Thoracic aorta (tissue), 2 donors: ENCODE measurements around the gene MAEA. TPM values are rescaled to one million over a fixed set of nuclear protein-coding genes. Genes with fewer than 3 reads are reported as not detected.
A peak's percentile ranks its signal among the peaks of the same experiment; 100 is the strongest.
"Not testable (repeated sequence)": the region's sequence is repeated elsewhere in the genome, so short reads cannot be mapped to it uniquely, and the experiment has no call there.

Source experiments
- ATAC-seq: fragments of 150-250 bp; one replicate; pipeline ENCODE4 v1.8.0; 2017; ENCODE audit warnings: low read depth; ENCODE audit not compliant: insufficient number of reproducible peaks, low FRiP score
- DNase-seq: peaks from one replicate; pipeline ENCODE4 v3.0.0-alpha.2; 2020; ENCODE audit warnings: low spot score
- H3K27ac ChIP-seq, 2 donors: fragments of 200-600 bp; sonication (generic); 1 replicate in 1 of 2; 2 replicates in 1 of 2; pipeline ENCODE4 v1.5.1; 2016; ENCODE audit warnings: mild to moderate bottlenecking in 2 of 2, moderate library complexity in 2 of 2
- H3K27me3 ChIP-seq: fragments of 200-600 bp; sonication (generic); replicated peaks from 2 replicates; pipeline ENCODE4 v1.6.0; 2016; ENCODE audit warnings: mild to moderate bottlenecking; ENCODE audit not compliant: insufficient read depth
- H3K36me3 ChIP-seq: fragments of 200-600 bp; sonication (generic); one replicate; pipeline ENCODE4 v1.5.1; 2016
- H3K4me1 ChIP-seq, 2 donors: fragments of 200-600 bp; sonication (generic); 1 replicate in 1 of 2; 2 replicates in 1 of 2; pipeline versions ENCODE4 v1.5.1 to v1.6.0; 2016; ENCODE audit warnings: low read depth in 2 of 2, mild to moderate bottlenecking in 1 of 2; ENCODE audit not compliant: control insufficient read depth in 1 of 2
- H3K4me3 ChIP-seq: fragments of 200-600 bp; sonication (generic); 2 replicates; pipeline ENCODE4 v1.5.1; 2016; ENCODE audit warnings: mild to moderate bottlenecking
- H3K9me3 ChIP-seq: fragments of 200-600 bp; sonication (generic); 2 replicates; pipeline ENCODE4 v1.5.1; 2016
- total RNA-seq, 2 donors: library from RNA; depleted of rRNA; stranded (reverse); fragments of >200 nt; gene quantifications; one replicate each; pipeline versions ENCODE4 v1.1.0 to v1.2.3, GENCODE V29; 2016
- TF ChIP-seq, protein P1 (sequence below): fragments of 200-600 bp; sonication (generic); IDR thresholded peaks from one replicate; pipeline ENCODE4 v1.5.1; 2019; ENCODE audit warnings: antibody characterized with exemption

Gene MAEA
- total RNA-seq, 2 donors from 2014 or later = 53.7 to 83.8 TPM

DNA sequence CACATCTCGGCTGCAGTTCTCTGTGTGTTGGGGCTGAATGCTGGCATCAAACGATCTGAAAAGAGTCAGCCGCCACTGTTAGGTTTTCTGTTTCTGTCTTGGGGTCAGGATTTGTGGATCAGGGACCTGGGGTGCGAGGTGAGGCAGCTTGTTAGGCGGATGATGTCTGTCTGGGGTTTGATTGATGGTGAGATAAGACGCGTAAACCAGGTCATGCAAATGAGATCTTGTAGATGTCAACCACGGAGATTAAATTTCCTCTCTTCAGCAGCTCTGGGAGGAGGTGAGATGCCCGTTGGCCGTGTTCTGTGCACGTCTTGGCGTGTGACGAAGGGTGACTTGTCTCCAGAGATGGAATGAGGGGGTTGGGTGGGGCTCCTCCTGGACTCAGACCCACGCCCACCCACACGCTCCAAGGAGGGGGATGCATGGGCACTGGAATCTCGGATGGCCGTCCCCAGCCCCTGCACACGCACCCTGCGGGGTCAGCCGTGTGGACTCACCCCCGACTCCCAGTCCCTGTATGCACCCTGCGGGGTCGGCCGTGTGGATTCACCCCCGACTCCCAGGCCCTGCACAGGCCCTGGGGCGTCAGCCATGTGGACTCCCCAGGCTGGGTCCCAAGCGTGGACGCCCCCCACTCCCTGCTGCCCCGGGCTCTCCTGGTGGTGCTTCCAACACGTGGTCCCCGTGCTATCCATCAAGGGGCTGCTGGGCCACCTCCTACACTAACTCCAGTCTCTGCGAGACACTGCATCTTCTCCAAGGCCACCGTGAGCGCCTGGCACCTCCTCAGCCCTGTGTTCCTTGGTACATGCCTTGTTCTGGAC, 41.3 kb downstream of the MAEA start:
- no peak for ATAC-seq
- no peaks in the 10 kb centered on the region for H3K9me3 ChIP-seq
- H3K27me3 ChIP-seq = no peaks in the 10 kb centered on the region
- peaks cover 5 to 9% of the 10 kb centered on the region in 2 donors for H3K4me1 ChIP-seq
- H3K4me3 ChIP-seq = no peak overlapping the region
- peaks cover 29% of the 10 kb centered on the region for H3K36me3 ChIP-seq
- DNase-seq = no peak
- H3K27ac ChIP-seq = no peak overlapping the region
- TF ChIP-seq, protein P1, sequence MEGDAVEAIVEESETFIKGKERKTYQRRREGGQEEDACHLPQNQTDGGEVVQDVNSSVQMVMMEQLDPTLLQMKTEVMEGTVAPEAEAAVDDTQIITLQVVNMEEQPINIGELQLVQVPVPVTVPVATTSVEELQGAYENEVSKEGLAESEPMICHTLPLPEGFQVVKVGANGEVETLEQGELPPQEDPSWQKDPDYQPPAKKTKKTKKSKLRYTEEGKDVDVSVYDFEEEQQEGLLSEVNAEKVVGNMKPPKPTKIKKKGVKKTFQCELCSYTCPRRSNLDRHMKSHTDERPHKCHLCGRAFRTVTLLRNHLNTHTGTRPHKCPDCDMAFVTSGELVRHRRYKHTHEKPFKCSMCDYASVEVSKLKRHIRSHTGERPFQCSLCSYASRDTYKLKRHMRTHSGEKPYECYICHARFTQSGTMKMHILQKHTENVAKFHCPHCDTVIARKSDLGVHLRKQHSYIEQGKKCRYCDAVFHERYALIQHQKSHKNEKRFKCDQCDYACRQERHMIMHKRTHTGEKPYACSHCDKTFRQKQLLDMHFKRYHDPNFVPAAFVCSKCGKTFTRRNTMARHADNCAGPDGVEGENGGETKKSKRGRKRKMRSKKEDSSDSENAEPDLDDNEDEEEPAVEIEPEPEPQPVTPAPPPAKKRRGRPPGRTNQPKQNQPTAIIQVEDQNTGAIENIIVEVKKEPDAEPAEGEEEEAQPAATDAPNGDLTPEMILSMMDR = no peak

DNA sequence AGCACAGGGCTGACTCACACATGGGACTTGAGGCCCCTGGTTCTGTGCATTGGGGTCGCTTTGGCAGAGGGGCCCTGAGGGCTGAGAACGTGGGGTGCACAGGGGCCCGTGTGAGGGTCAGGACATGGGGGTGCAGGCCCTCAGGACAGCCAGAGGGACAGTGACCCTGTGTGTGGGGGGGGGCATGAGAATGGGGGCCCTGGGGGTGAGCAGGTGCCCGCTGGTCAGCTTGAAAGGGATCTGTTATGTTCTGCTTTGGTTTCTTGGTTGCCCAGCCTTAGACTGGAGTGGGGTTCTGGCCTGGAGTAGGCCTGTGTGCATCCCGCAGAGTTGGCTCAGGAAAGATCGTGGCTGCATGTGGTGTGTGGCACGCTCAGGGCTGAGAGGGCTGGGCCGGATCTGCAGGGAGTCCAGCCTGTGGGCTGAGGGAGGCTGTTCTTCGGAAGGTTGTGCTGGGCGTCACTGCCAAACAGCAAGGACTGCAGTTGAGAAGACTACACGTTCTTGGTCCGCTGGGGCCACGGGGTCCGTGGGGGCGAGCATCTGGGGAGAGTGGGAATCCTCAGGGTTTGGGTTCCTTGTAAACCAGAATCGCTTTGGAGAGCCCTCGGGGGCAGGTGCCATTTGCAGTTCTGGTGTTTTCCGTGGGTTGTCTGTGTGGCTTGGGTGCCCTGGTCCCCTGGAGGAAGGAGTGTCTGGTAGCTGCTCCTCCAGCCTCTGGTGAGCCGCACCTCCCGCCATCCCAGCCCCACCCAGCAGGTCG, 42.1 kb downstream of the MAEA start:
- no peak overlapping the region for H3K27ac ChIP-seq
- no peak overlapping the region for H3K4me3 ChIP-seq
- DNase-seq (no peak), ATAC-seq (no peak)
- H3K9me3 ChIP-seq = no peaks in the 10 kb centered on the region
- peaks cover 5 to 9% of the 10 kb centered on the region in 2 donors for H3K4me1 ChIP-seq
- H3K36me3 ChIP-seq = peaks cover 30% of the 10 kb centered on the region
- TF ChIP-seq, protein P1 = no peak
- no peaks in the 10 kb centered on the region for H3K27me3 ChIP-seq

DNA sequence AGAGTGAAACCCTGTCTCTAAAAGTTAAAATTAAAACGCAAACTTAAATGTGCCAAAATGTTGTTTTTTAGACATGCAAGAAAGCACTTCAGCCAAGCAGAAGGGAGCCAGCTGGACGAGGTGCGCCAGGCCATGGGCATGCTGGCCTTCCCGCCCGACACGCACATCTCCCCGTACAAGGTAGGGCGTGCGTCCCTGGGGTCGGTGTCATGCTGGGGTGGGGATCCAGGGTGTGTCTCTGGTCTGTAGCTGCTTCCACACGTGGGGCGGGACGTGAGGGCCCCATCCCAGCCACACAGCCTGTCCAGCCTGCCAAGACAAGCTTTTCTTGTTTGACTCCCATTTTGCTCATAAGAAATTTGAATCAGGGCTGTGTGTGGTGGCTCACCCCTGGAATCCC, 43.0 kb downstream of the MAEA start:
- peak overlapping the region in 1 of 2 donors; percentile 0 for H3K27ac ChIP-seq
- H3K4me1 ChIP-seq = peaks cover 5 to 9% of the 10 kb centered on the region in 2 donors
- DNase-seq (no peak), ATAC-seq (no peak)
- H3K36me3 ChIP-seq = peaks cover 26% of the 10 kb centered on the region
- no peaks in the 10 kb centered on the region for H3K9me3 ChIP-seq
- no peak overlapping the region for H3K4me3 ChIP-seq
- TF ChIP-seq, protein P1 = no peak
- H3K27me3 ChIP-seq = no peaks in the 10 kb centered on the region

DNA sequence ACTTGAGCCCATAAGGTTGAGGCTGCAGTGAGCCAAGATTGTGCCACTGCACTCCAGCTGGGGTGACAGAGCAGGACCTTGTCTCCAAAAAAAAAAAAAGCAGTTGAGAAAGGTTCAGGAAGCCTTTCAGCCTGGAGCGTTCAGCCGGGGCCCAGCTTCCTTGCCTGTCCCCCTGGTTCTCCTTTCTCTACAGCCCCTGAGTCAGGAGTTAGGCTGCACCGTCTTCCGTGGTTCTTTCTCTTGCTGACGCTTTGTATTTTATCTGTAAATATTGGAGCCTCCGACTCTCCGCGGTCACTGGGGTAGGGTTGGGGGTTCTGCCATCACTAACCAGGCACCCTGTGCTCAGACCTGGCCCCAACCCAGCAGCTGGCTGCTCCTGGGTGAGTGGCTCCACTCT, 43.6 kb downstream of the MAEA start:
- TF ChIP-seq, protein P1 = no peak
- Histone ChIP-seq H3K36me3 (peaks cover 28% of the 10 kb centered on the region), H3K27ac (no peak overlapping the region), H3K4me1 (peaks cover 5 to 9% of the 10 kb centered on the region in 2 donors), H3K27me3 (no peaks in the 10 kb centered on the region), H3K4me3 (no peak overlapping the region), H3K9me3 (no peaks in the 10 kb centered on the region)
- no peak for ATAC-seq
- DNase-seq = no peak

DNA sequence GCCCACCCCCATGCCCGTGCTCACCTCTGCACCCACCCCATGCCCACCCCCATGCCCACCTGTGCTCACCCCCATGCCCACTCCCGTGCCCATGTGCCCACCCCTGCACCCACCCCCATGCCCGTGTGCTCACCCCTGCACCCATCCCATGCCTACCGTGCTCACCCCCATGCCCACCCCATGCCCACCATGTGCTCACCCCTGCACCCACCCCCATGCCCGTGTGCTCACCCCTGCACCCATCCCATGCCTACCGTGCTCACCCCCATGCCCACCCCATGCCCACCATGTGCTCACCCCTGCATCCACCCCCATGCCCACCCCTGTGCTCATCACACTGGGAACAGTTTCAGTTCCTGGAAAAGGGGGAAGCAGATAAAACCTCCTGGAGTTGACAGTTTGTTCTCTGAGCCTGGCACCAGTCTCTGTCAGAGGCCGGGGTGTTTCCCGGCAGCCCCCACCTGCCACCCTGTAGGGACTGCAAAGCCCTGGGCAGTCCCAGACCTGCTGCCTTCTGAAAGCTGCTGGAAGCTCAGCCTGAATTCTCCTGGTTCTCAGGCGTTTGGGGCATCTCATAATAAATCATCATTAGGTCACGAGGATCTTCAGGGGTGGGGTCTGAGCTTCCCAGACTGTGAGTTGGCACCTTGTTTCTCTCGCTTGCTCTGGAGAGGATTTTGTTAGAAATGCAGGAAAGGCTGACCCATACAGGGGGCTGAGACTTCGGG, 44.3 kb downstream of the MAEA start:
- H3K36me3 ChIP-seq = peaks cover 27% of the 10 kb centered on the region
- not testable (repeated sequence) for ATAC-seq

More for the DNA sequence above, 44.3 kb downstream of the MAEA start:
- H3K4me3 ChIP-seq, H3K4me1 ChIP-seq, DNase-seq, H3K27ac ChIP-seq, H3K27me3 ChIP-seq, H3K9me3 ChIP-seq: not testable (repeated sequence)
